ENCODE data around the gene TMEM125. TPM values are rescaled to one million over a fixed set of nuclear protein-coding genes. Genes with fewer than 3 reads are reported as not detected.

The TMEM125 gene
- total and polyA plus RNA-seq, 9 of the 15 experiments (the other 6 are each of a cell fraction or from before 2014, with no cell fraction given): 0.07 to 0.08 TPM; not detected in 7

GRCh38 chr1:43304771-43305300, 35.1 kb downstream of the TMEM125 start (continued):
- TF ChIP-seq FOXJ2 (tag; IDR thresholded peaks at IDR 0.05) (no peak), LCOR (CRISPR knock-in tag; IDR thresholded peaks at IDR 0.05) (no peak), MYBL2 (IDR thresholded peaks at IDR 0.05; ENCODE audit: low read depth) (no peak), MYBL2 (CRISPR knock-in tag; IDR thresholded peaks at IDR 0.05; ENCODE audit: borderline replicate concordance) (no peak), HMG20B (CRISPR knock-in tag; IDR thresholded peaks at IDR 0.05) (no peak), NELFE (IDR thresholded peaks at IDR 0.05; ENCODE audit: insufficient read depth, insufficient read length) (no peak), ZNF146 (CRISPR knock-in tag; IDR thresholded peaks at IDR 0.05; ENCODE audit: unreplicated experiment) (no peak), SAFB2 (IDR thresholded peaks at IDR 0.05; ENCODE audit: borderline replicate concordance, low read depth, low read length, severe bottlenecking) (no peak), TRIM28 (IDR thresholded peaks at IDR 0.05) (no peak), EGR1 (conservative IDR thresholded peaks at IDR 0.05) (peak; percentile 96), E4F1 (CRISPR knock-in tag; IDR thresholded peaks at IDR 0.05; ENCODE audit: borderline replicate concordance) (no peak), L3MBTL2 (IDR thresholded peaks at IDR 0.05) (peak; percentile 87)
- TF ChIP-seq, protein P1, sequence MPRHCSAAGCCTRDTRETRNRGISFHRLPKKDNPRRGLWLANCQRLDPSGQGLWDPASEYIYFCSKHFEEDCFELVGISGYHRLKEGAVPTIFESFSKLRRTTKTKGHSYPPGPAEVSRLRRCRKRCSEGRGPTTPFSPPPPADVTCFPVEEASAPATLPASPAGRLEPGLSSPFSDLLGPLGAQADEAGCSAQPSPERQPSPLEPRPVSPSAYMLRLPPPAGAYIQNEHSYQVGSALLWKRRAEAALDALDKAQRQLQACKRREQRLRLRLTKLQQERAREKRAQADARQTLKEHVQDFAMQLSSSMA (CRISPR knock-in tag; IDR thresholded peaks at IDR 0.05): no peak
- TF ChIP-seq, protein P2, sequence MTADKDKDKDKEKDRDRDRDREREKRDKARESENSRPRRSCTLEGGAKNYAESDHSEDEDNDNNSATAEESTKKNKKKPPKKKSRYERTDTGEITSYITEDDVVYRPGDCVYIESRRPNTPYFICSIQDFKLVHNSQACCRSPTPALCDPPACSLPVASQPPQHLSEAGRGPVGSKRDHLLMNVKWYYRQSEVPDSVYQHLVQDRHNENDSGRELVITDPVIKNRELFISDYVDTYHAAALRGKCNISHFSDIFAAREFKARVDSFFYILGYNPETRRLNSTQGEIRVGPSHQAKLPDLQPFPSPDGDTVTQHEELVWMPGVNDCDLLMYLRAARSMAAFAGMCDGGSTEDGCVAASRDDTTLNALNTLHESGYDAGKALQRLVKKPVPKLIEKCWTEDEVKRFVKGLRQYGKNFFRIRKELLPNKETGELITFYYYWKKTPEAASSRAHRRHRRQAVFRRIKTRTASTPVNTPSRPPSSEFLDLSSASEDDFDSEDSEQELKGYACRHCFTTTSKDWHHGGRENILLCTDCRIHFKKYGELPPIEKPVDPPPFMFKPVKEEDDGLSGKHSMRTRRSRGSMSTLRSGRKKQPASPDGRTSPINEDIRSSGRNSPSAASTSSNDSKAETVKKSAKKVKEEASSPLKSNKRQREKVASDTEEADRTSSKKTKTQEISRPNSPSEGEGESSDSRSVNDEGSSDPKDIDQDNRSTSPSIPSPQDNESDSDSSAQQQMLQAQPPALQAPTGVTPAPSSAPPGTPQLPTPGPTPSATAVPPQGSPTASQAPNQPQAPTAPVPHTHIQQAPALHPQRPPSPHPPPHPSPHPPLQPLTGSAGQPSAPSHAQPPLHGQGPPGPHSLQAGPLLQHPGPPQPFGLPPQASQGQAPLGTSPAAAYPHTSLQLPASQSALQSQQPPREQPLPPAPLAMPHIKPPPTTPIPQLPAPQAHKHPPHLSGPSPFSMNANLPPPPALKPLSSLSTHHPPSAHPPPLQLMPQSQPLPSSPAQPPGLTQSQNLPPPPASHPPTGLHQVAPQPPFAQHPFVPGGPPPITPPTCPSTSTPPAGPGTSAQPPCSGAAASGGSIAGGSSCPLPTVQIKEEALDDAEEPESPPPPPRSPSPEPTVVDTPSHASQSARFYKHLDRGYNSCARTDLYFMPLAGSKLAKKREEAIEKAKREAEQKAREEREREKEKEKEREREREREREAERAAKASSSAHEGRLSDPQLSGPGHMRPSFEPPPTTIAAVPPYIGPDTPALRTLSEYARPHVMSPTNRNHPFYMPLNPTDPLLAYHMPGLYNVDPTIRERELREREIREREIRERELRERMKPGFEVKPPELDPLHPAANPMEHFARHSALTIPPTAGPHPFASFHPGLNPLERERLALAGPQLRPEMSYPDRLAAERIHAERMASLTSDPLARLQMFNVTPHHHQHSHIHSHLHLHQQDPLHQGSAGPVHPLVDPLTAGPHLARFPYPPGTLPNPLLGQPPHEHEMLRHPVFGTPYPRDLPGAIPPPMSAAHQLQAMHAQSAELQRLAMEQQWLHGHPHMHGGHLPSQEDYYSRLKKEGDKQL (CRISPR knock-in tag; IDR thresholded peaks at IDR 0.05; ENCODE audit: borderline replicate concordance): no peak
- TF ChIP-seq, protein P3, sequence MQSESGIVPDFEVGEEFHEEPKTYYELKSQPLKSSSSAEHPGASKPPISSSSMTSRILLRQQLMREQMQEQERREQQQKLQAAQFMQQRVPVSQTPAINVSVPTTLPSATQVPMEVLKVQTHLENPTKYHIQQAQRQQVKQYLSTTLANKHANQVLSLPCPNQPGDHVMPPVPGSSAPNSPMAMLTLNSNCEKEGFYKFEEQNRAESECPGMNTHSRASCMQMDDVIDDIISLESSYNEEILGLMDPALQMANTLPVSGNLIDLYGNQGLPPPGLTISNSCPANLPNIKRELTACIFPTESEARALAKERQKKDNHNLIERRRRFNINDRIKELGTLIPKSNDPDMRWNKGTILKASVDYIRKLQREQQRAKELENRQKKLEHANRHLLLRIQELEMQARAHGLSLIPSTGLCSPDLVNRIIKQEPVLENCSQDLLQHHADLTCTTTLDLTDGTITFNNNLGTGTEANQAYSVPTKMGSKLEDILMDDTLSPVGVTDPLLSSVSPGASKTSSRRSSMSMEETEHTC (IDR thresholded peaks at IDR 0.05): no peak
